Tibial nerve (tissue), 4 donors: ENCODE data around the gene TSN. TPM values are rescaled to one million over a fixed set of nuclear protein-coding genes. Genes with fewer than 3 reads are reported as not detected.

Experiments
- DNase-seq, 2 donors: peaks; one replicate each; pipeline ENCODE4 v3.0.0-alpha.2; 2019; ENCODE audit warnings: low spot score in 2 of 2
- H3K27ac ChIP-seq, 4 donors: fragments of 200-600 bp; sonication (generic) in 3 of 4; one replicate each; pipeline ENCODE4 v1.5.1; 2017 to 2019; ENCODE audit warnings: mild to moderate bottlenecking in 1 of 4
- H3K27me3 ChIP-seq, 2 donors: fragments of 200-600 bp; sonication (generic) in 1 of 2; one replicate each; pipeline versions ENCODE4 v1.5.1 to v1.6.0; 2017 to 2019
- H3K36me3 ChIP-seq, 3 donors: fragments of 200-600 bp; sonication (generic); one replicate each; pipeline ENCODE4 v1.5.1; 2018 to 2019
- H3K4me1 ChIP-seq, 4 donors: fragments of 200-600 bp; sonication (generic) in 3 of 4; one replicate each; pipeline ENCODE4 v1.5.1; 2017 to 2019
- H3K4me3 ChIP-seq, 4 donors: fragments of 200-600 bp; sonication (generic) in 3 of 4; one replicate each; pipeline ENCODE4 v1.5.1; 2017 to 2019; ENCODE audit warnings: mild to moderate bottlenecking in 1 of 4, moderate library complexity in 1 of 4
- H3K9me3 ChIP-seq, 4 donors: fragments of 200-600 bp; sonication (generic) in 3 of 4; one replicate each; pipeline ENCODE4 v1.5.1; 2017 to 2019
- EP300 ChIP-seq, 2 donors: sonication (generic); formaldehyde crosslinking; IDR thresholded peaks; one replicate each; pipeline ENCODE4 v1.6.1; 2017; ENCODE audit warnings: antibody characterized with exemption in 2 of 2, mild to moderate bottlenecking in 1 of 2
- POLR2A ChIP-seq, 2 donors: fragments of 450-650 bp; IDR thresholded peaks; one replicate each; pipeline ENCODE4 v1.6.1; 2017; ENCODE audit warnings: antibody characterized with exemption in 2 of 2, mild to moderate bottlenecking in 2 of 2, moderate library complexity in 2 of 2
- WGBS, 2 donors: methylation state at CpG; one replicate each; pipeline ENCODE4 v1.1.5; 2018; 5-methylcytosine and 5-hydroxymethylcytosine counted together
- total RNA-seq, 4 donors: library from RNA; depleted of rRNA; stranded (reverse); fragments of >200 nt; gene quantifications; one replicate each; pipeline ENCODE4 v1.1.0, GENCODE V29; 2016
- TF ChIP-seq, protein P1 (sequence below), 5 experiments: fragments of 200-600 bp in 3 of 5; fragments of 450-650 bp in 2 of 5; sonication (generic) in 3 of 5; IDR thresholded peaks; one replicate each; pipeline ENCODE4 v1.5.1; 2016 to 2019; ENCODE audit warnings: antibody characterized with exemption in 5 of 5, mild to moderate bottlenecking in 3 of 5, moderate library complexity in 2 of 5

TSN gene
- total RNA-seq, 4 donors from 2014 or later: 32.7 to 50.9 (median 37.4) TPM

- Histone ChIP-seq H3K4me1 (peaks cover 0 to 4% (median 0%) of the 10 kb centered on the region in 4 donors), H3K27ac (no peak overlapping the region), H3K27me3 (no peaks in the 10 kb centered on the region), H3K9me3 (no peaks in the 10 kb centered on the region), H3K4me3 (no peak overlapping the region), H3K36me3 (peaks cover 2 to 15% (median 6%) of the 10 kb centered on the region in 3 donors)
- TF ChIP-seq, protein P1, sequence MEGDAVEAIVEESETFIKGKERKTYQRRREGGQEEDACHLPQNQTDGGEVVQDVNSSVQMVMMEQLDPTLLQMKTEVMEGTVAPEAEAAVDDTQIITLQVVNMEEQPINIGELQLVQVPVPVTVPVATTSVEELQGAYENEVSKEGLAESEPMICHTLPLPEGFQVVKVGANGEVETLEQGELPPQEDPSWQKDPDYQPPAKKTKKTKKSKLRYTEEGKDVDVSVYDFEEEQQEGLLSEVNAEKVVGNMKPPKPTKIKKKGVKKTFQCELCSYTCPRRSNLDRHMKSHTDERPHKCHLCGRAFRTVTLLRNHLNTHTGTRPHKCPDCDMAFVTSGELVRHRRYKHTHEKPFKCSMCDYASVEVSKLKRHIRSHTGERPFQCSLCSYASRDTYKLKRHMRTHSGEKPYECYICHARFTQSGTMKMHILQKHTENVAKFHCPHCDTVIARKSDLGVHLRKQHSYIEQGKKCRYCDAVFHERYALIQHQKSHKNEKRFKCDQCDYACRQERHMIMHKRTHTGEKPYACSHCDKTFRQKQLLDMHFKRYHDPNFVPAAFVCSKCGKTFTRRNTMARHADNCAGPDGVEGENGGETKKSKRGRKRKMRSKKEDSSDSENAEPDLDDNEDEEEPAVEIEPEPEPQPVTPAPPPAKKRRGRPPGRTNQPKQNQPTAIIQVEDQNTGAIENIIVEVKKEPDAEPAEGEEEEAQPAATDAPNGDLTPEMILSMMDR (IDR thresholded peaks at IDR 0.05): no peak
- TF ChIP-seq POLR2A (IDR thresholded peaks at IDR 0.05) (no peak), EP300 (IDR thresholded peaks at IDR 0.05) (no peak)
- WGBS, 2 donors: 67 to 73% methylated on average over 8 of the region's 8 CpGs
- DNase-seq: no peak
These were observed 33.5 kb upstream of the TSN start for GRCh38 chr2:121721926-121722325.

- Histone ChIP-seq H3K27ac (no peak overlapping the region), H3K4me3 (no peak overlapping the region), H3K36me3 (peaks cover 2 to 21% (median 11%) of the 10 kb centered on the region in 3 donors), H3K9me3 (no peaks in the 10 kb centered on the region), H3K4me1 (peaks cover 0 to 4% (median 0%) of the 10 kb centered on the region in 4 donors), H3K27me3 (no peaks in the 10 kb centered on the region)
- 82 to 88% methylated on average over 5 of the region's 5 CpGs for WGBS, 2 donors
- TF ChIP-seq, protein P1 (IDR thresholded peaks at IDR 0.05): no peak
- TF ChIP-seq EP300 (IDR thresholded peaks at IDR 0.05): no peak
- TF ChIP-seq POLR2A (IDR thresholded peaks at IDR 0.05): no peak
- DNase-seq: no peak
These were observed 33.0 kb upstream of the TSN start for GRCh38 chr2:121722479-121722878.

DNA sequence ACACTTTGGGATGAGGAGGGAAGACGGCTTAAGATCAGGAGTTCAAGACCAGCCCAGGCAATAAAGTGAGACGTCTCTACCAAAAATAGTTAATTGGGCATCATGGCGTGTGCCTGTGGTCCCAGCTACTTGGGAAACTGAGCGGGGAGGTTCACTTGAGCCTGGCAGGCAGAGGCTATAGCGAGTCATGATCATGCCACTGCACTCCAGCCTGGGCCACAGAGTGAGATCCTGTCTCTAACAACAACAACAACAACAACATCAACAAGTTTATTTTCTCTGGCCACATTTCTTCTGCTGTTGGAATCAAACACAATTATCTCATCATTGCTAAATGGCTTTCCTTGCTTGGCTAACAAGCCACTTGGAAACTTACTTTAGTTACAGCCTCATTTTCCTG lies 32.1 kb upstream of the TSN start:
- H3K36me3 ChIP-seq: peaks cover 2 to 29% (median 12%) of the 10 kb centered on the region in 3 donors
- H3K27me3 ChIP-seq: no peaks in the 10 kb centered on the region
- H3K9me3 ChIP-seq: no peaks in the 10 kb centered on the region
- no peak overlapping the region for H3K4me3 ChIP-seq
- 75 to 78% methylated on average over 5 of the region's 5 CpGs for WGBS, 2 donors
- H3K27ac ChIP-seq: no peak overlapping the region
- TF ChIP-seq POLR2A (IDR thresholded peaks at IDR 0.05) (no peak), EP300 (IDR thresholded peaks at IDR 0.05) (no peak)
- TF ChIP-seq, protein P1 (IDR thresholded peaks at IDR 0.05): no peak
- H3K4me1 ChIP-seq: peaks cover 0 to 4% (median 0%) of the 10 kb centered on the region in 4 donors
- no peak for DNase-seq

GRCh38 chr2:121727332-121727731 lies 28.1 kb upstream of the TSN start:
- Histone ChIP-seq H3K4me1 (no peaks in the 10 kb centered on the region), H3K27me3 (no peaks in the 10 kb centered on the region), H3K36me3 (peaks cover 2 to 69% (median 38%) of the 10 kb centered on the region in 3 donors), H3K9me3 (no peaks in the 10 kb centered on the region), H3K27ac (no peak overlapping the region), H3K4me3 (no peak overlapping the region)
- DNase-seq: no peak
- WGBS, 2 donors: 90 to 91% methylated on average over 2 of the region's 2 CpGs
- TF ChIP-seq, protein P1 (IDR thresholded peaks at IDR 0.05): no peak

- no peaks in the 10 kb centered on the region for H3K4me1 ChIP-seq
- TF ChIP-seq, protein P1 (IDR thresholded peaks at IDR 0.05): no peak
- no peak for TF ChIP-seq EP300 (IDR thresholded peaks at IDR 0.05)
- no peak for TF ChIP-seq POLR2A (IDR thresholded peaks at IDR 0.05)
- no peak overlapping the region for H3K27ac ChIP-seq
- no peak for DNase-seq
- peaks cover 4 to 76% (median 38%) of the 10 kb centered on the region in 3 donors for H3K36me3 ChIP-seq
- H3K9me3 ChIP-seq: no peaks in the 10 kb centered on the region
- H3K4me3 ChIP-seq: no peak overlapping the region
- H3K27me3 ChIP-seq: no peaks in the 10 kb centered on the region
These were observed 27.5 kb upstream of the TSN start for GRCh38 chr2:121727950-121728349.
